Smooth muscle cell (in vitro differentiated cells): ENCODE measurements around the gene IL17RE. TPM values are rescaled to one million over a fixed set of nuclear protein-coding genes. Genes with fewer than 3 reads are reported as not detected.
"Not testable (repeated sequence)": the region's sequence is repeated elsewhere in the genome, so short reads cannot be mapped to it uniquely, and the experiment has no call there.

ENCODE experiments used
- DNase-seq: peaks from one replicate; lab custom pipeline; 2025; ENCODE audit not compliant: unreplicated experiment; lab: John Stamatoyannopoulos, UW
- H2AFZ ChIP-seq: fragments of 200-600 bp; sonication (generic); 2 replicates; pipeline ENCODE4 v1.6.0; 2016; ENCODE audit warnings: antibody characterized with exemption, low read depth, mild to moderate bottlenecking
- H3F3A ChIP-seq: fragments of 200-600 bp; sonication (generic); 2 replicates; pipeline ENCODE4 v1.6.0; 2017; ENCODE audit warnings: antibody characterized with exemption, low read depth
- H3K27ac ChIP-seq: fragments of 200-600 bp; sonication (generic); 2 replicates; pipeline ENCODE4 v1.5.1; 2016; ENCODE audit warnings: low read depth, mild to moderate bottlenecking
- H3K27me3 ChIP-seq: fragments of 200-600 bp; sonication (generic); 2 replicates; pipeline ENCODE4 v1.6.1; 2016; ENCODE audit warnings: low read depth, mild to moderate bottlenecking
- H3K36me3 ChIP-seq: fragments of 200-600 bp; sonication (generic); 2 replicates; pipeline ENCODE4 v1.5.1; 2016; ENCODE audit warnings: low read depth
- H3K4me1 ChIP-seq: fragments of 200-600 bp; sonication (generic); 2 replicates; pipeline ENCODE4 v1.5.1; 2016; ENCODE audit warnings: low read depth
- H3K4me2 ChIP-seq: fragments of 200-600 bp; sonication (generic); 2 replicates; pipeline ENCODE4 v1.6.0; 2016; ENCODE audit warnings: mild to moderate bottlenecking
- H3K4me3 ChIP-seq: fragments of 200-600 bp; sonication (generic); 2 replicates; pipeline ENCODE4 v1.5.1; 2016; ENCODE audit warnings: mild to moderate bottlenecking
- H3K79me2 ChIP-seq: fragments of 200-600 bp; sonication (generic); 2 replicates; pipeline ENCODE4 v1.6.0; 2016; ENCODE audit warnings: low read depth, mild to moderate bottlenecking
- H3K9ac ChIP-seq: fragments of 200-600 bp; sonication (generic); 2 replicates; pipeline ENCODE4 v1.6.0; 2016; ENCODE audit warnings: low read depth
- H3K9me3 ChIP-seq: fragments of 200-600 bp; sonication (generic); replicated peaks from 2 replicates; pipeline ENCODE4 v1.5.1; 2016; ENCODE audit warnings: low read depth
- H4K20me1 ChIP-seq: fragments of 200-600 bp; sonication (generic); 2 replicates; pipeline ENCODE4 v1.6.0; 2016; ENCODE audit warnings: low read depth
- WGBS: methylation state at CpG from one replicate; pipeline ENCODE4 v1.1.7; 2016; ENCODE audit warnings: low lambda C conversion rate; 5-methylcytosine and 5-hydroxymethylcytosine counted together
- polyA plus RNA-seq: library from polyadenylated mRNA; unstranded; fragments of >200 nt; fragmentation: Nextera tagmentation; extraction: Ambion mirVana; gene quantifications from 2 replicates; pipeline ENCODE4 v1.2.1, GENCODE V29; 2016
- total RNA-seq: library from RNA; depleted of rRNA; stranded (reverse); fragments of >200 nt; gene quantifications from 2 replicates; pipeline ENCODE4 v1.2.3, GENCODE V29; 2014
- TF ChIP-seq, protein P1 (sequence below): fragments of 200-600 bp; sonication (generic); IDR thresholded peaks from 2 replicates; pipeline ENCODE4 v1.5.1; 2017; ENCODE audit warnings: borderline replicate concordance, mild to moderate bottlenecking, antibody characterized with exemption; ENCODE audit not compliant: insufficient read depth, poor library complexity, severe bottlenecking

The IL17RE gene
- total and polyA plus RNA-seq, 2 experiments from 2014 or later = 0.32 to 4.9 TPM

DNA sequence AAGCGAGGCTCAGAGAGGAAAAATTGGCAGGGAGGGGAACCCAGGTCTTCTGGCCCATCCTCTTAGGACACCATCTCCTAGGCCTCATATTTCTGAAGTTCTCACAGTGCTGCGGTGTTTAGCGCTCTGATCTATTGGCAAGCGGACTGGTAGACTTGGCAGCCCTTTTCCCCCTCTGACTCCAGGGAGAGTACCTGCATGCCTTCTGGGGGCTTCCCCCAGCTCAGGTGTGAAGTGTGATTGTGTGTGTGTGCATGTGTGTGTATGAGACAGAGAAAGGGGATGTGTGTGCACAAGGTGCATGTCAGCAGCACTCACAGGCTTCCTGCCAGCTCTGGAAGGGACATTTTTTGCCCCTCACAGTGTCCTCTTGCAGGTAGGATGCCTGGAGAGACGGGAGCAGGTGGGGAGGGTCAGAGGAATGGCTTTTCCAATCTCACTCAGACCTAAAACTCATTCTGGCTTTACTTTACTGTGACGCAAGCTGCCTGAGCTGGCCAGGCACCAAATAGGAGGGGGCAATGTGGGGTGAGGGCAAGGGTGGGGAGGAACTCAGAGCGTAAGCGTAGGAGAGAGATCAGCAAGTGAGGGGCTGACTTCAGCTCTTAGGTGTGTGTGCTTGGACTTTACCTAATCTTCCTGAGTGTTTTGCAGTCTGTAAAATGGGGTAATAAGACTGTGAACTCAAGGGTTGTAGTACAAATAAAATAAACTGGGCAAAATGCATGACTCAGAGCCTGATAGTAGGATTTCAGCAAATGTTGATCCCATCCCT, 4.0 kb upstream of the IL17RE start:
- Histone ChIP-seq H3K9me3 (no peaks in the 10 kb centered on the region), H3K27ac (no peak overlapping the region), H4K20me1 (no peaks in the 10 kb centered on the region), H3K27me3 (no peaks in the 10 kb centered on the region), H3K4me1 (peaks cover 3% of the 10 kb centered on the region), H3F3A (no peaks in the 10 kb centered on the region), H3K4me3 (no peak overlapping the region), H3K79me2 (peaks cover 3% of the 10 kb centered on the region), H3K4me2 (no peak overlapping the region), H3K9ac (no peak overlapping the region), H3K36me3 (no peaks in the 10 kb centered on the region), H2AFZ (no peak overlapping the region)
- TF ChIP-seq, protein P1, sequence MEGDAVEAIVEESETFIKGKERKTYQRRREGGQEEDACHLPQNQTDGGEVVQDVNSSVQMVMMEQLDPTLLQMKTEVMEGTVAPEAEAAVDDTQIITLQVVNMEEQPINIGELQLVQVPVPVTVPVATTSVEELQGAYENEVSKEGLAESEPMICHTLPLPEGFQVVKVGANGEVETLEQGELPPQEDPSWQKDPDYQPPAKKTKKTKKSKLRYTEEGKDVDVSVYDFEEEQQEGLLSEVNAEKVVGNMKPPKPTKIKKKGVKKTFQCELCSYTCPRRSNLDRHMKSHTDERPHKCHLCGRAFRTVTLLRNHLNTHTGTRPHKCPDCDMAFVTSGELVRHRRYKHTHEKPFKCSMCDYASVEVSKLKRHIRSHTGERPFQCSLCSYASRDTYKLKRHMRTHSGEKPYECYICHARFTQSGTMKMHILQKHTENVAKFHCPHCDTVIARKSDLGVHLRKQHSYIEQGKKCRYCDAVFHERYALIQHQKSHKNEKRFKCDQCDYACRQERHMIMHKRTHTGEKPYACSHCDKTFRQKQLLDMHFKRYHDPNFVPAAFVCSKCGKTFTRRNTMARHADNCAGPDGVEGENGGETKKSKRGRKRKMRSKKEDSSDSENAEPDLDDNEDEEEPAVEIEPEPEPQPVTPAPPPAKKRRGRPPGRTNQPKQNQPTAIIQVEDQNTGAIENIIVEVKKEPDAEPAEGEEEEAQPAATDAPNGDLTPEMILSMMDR = no peak
- no peak for DNase-seq
- 91% methylated on average over 8 of the region's 8 CpGs for WGBS

- DNase-seq = no peak
- WGBS = 61% methylated on average over 3 of the region's 3 CpGs
- Histone ChIP-seq H3K27me3 (no peaks in the 10 kb centered on the region), H3K9me3 (no peaks in the 10 kb centered on the region), H3K27ac (no peak overlapping the region), H3K4me2 (no peak overlapping the region), H3F3A (no peaks in the 10 kb centered on the region), H3K36me3 (no peaks in the 10 kb centered on the region), H3K4me3 (no peak overlapping the region), H2AFZ (no peak overlapping the region), H3K9ac (no peak overlapping the region), H3K79me2 (peaks cover 3% of the 10 kb centered on the region), H3K4me1 (peaks cover 3% of the 10 kb centered on the region), H4K20me1 (no peaks in the 10 kb centered on the region)
- TF ChIP-seq, protein P1 = no peak
Measured at GRCh38 chr3:9899289-9899791, 3.3 kb upstream of the IL17RE start.

DNA sequence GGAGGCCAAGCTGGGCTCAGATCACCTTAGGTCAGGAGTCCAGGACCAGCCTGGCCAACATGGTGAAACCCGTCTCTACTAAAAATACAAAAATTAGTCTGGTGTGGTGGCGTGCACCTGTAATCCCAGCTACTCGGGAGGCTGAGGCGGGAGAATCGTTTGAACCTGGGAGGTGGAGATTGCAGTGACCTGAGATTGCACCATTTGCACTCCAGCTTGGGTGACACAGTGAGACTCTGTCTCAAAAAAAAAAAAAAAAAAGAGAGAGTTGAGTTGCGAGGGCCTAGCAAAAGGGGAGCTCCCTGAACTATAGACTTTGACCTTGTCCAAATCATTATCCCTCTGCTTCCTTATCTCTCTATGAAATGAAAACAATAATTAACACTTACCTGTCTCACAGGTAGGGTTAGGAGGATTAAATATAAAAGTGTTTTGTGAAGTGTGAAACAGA, 1.7 kb upstream of the IL17RE start:
- not testable (repeated sequence) for H4K20me1 ChIP-seq, H2AFZ ChIP-seq, H3K4me1 ChIP-seq, DNase-seq, H3K4me2 ChIP-seq, H3K36me3 ChIP-seq, H3K9ac ChIP-seq, H3K27me3 ChIP-seq, H3K79me2 ChIP-seq, H3K27ac ChIP-seq, H3F3A ChIP-seq, H3K4me3 ChIP-seq, H3K9me3 ChIP-seq
- WGBS = 100% methylated on average over 6 of the region's 6 CpGs

GRCh38 chr3:9901967-9902366, 681 bp upstream of the IL17RE start:
- no peak for DNase-seq
- Histone ChIP-seq H3K27ac (no peak overlapping the region), H3K36me3 (no peaks in the 10 kb centered on the region), H3K9ac (no peak overlapping the region), H3K4me2 (peak overlapping the region; percentile 2), H3K4me3 (no peak overlapping the region), H3F3A (no peaks in the 10 kb centered on the region), H3K9me3 (no peaks in the 10 kb centered on the region), H3K27me3 (no peaks in the 10 kb centered on the region), H4K20me1 (no peaks in the 10 kb centered on the region), H3K79me2 (no peaks in the 10 kb centered on the region), H2AFZ (peak overlapping the region; percentile 17), H3K4me1 (peaks cover 3% of the 10 kb centered on the region)
- TF ChIP-seq, protein P1 = no peak
- WGBS = 81% methylated on average over 5 of the region's 5 CpGs
